ENCODE data around the gene RRP1.

RRP1 gene

GRCh38 chr21:43759651-43760050, 29.7 kb upstream of the RRP1 start:
- TF ChIP-seq CTCF (IDR thresholded peaks at IDR 0.05; ENCODE audit: insufficient read depth, low read depth, low read length, missing control alignments) = no peak
- no peak overlapping the region for H3K4me3 ChIP-seq (ENCODE audit: low read depth, low read length)
- no peak for DNase-seq (ENCODE audit: low read depth)

GRCh38 chr21:43760391-43760958, 28.9 kb upstream of the RRP1 start:
- DNase-seq (ENCODE audit: low read depth) = no peak
- no peak for TF ChIP-seq CTCF (IDR thresholded peaks at IDR 0.05; ENCODE audit: insufficient read depth, low read depth, low read length, missing control alignments)
- H3K4me3 ChIP-seq (ENCODE audit: low read depth, low read length) = no peak overlapping the region

GRCh38 chr21:43761886-43762285, 27.5 kb upstream of the RRP1 start:
- no peak for DNase-seq (ENCODE audit: low read depth)
- H3K4me3 ChIP-seq (ENCODE audit: low read depth, low read length) = no peak overlapping the region
- TF ChIP-seq CTCF (IDR thresholded peaks at IDR 0.05; ENCODE audit: insufficient read depth, low read depth, low read length, missing control alignments) = no peak

- no peak for DNase-seq (ENCODE audit: low read depth)
- H3K4me3 ChIP-seq (ENCODE audit: low read depth, low read length) = no peak overlapping the region
- no peak for TF ChIP-seq CTCF (IDR thresholded peaks at IDR 0.05; ENCODE audit: insufficient read depth, low read depth, low read length, missing control alignments)
Measured at GRCh38 chr21:43762303-43763128, 26.9 kb upstream of the RRP1 start.

GRCh38 chr21:43763901-43764523, 25.4 kb upstream of the RRP1 start:
- TF ChIP-seq CTCF (IDR thresholded peaks at IDR 0.05; ENCODE audit: insufficient read depth, low read depth, low read length, missing control alignments) = no peak
- no peak overlapping the region for H3K4me3 ChIP-seq (ENCODE audit: low read depth, low read length)
- no peak for DNase-seq (ENCODE audit: low read depth)

GRCh38 chr21:43764576-43765495, 24.5 kb upstream of the RRP1 start:
- no peak overlapping the region for H3K4me3 ChIP-seq (ENCODE audit: low read depth, low read length)
- no peak for TF ChIP-seq CTCF (IDR thresholded peaks at IDR 0.05; ENCODE audit: insufficient read depth, low read depth, low read length, missing control alignments)
- DNase-seq (ENCODE audit: low read depth) = no peak

All from GM12865 (cell line).